Measurements from ENCODE around the gene ZNF329. TPM values are rescaled to one million over a fixed set of nuclear protein-coding genes. Genes with fewer than 3 reads are reported as not detected.

Gene ZNF329
- total RNA-seq, result 14.1 and 14.7 TPM in 2 replicates

GRCh38 chr19:58150328-58150921 lies at the start of gene ZNF329:
Gene ZNF329, minus strand, starts transcription at chr19:58150789. Its CDS starts 21,286 bp downstream, at chr19:58129503.

GRCh38 chr19:58182989-58183816 lies 32.6 kb upstream of the ZNF329 start, which contains the start of gene ZNF274:
Gene ZNF274, plus strand, starts transcription at chr19:58183061. Its CDS starts 905 bp downstream, at chr19:58183966.

GRCh38 chr19:58097781-58098681 lies 52.6 kb downstream of the ZNF329 start, which contains the start of gene ZSCAN18:
Gene ZSCAN18, minus strand, starts transcription at chr19:58098231. Its CDS starts 7,964 bp downstream, at chr19:58090267.

Other genes with a start within 250 kb of the ZNF329 start
- 20.7 and 21.4 TPM in 2 replicates for gene ZNF417, start 234.2 kb downstream of the ZNF329 start, total RNA-seq
- gene ZNF418, start 215.4 kb downstream of the ZNF329 start, total RNA-seq, result 7.8 and 8.0 TPM in 2 replicates
- gene ZNF256, start 203.1 kb downstream of the ZNF329 start, total RNA-seq, result 6.2 and 6.3 TPM in 2 replicates
- gene C19orf18, start 176.3 kb downstream of the ZNF329 start, total RNA-seq, result 0.25 and 0.53 TPM in 2 replicates
- gene ZNF606, start 148.0 kb downstream of the ZNF329 start, total RNA-seq, result 9.0 and 10.7 TPM in 2 replicates
- not detected in 2 replicates for gene ZSCAN1, start 116.8 kb downstream of the ZNF329 start, total RNA-seq
- gene ZNF135, start 91.5 kb downstream of the ZNF329 start, total RNA-seq, result 4.5 and 5.9 TPM in 2 replicates
- gene ZSCAN18, start 52.6 kb downstream of the ZNF329 start, total RNA-seq, result 27.9 and 37.5 TPM in 2 replicates
- gene ZNF274, start 32.3 kb upstream of the ZNF329 start, total RNA-seq, result 22.2 and 23.9 TPM in 2 replicates
- gene ZNF544, start 78.1 kb upstream of the ZNF329 start, total RNA-seq, result 32.6 and 34.4 TPM in 2 replicates
- gene ZNF8, start 128.2 kb upstream of the ZNF329 start, total RNA-seq, result 2.9 and 3.3 TPM in 2 replicates
- 37.9 and 40.6 TPM in 2 replicates for gene ERVK3-1, start 154.6 kb upstream of the ZNF329 start, total RNA-seq
- gene ZSCAN22, start 176.2 kb upstream of the ZNF329 start, total RNA-seq, result 1.8 and 2.2 TPM in 2 replicates
- gene A1BG, start 202.7 kb upstream of the ZNF329 start, total RNA-seq, result 3.6 and 7.1 TPM in 2 replicates
- 0.53 and 0.68 TPM in 2 replicates for gene ZNF497, start 212.0 kb upstream of the ZNF329 start, total RNA-seq
- 1.1 and 1.3 TPM in 2 replicates for gene ZNF837, start 230.2 kb upstream of the ZNF329 start, total RNA-seq
- 1,860 and 2,343 TPM in 2 replicates for gene RPS5, start 236.5 kb upstream of the ZNF329 start, total RNA-seq
- 0.12 and 0.26 TPM in 2 replicates for gene RNF225, start 244.9 kb upstream of the ZNF329 start, total RNA-seq

All from aortic smooth muscle cell (primary cell).